Measurements from ENCODE around the gene C19orf73. TPM values are rescaled to one million over a fixed set of nuclear protein-coding genes. Genes with fewer than 3 reads are reported as not detected.
"Not testable (repeated sequence)": the region's sequence is repeated elsewhere in the genome, so short reads cannot be mapped to it uniquely, and the experiment has no call there.

C19orf73 gene
- total RNA-seq, 1 donor from 2014 or later, result 0.68 TPM

DNA sequence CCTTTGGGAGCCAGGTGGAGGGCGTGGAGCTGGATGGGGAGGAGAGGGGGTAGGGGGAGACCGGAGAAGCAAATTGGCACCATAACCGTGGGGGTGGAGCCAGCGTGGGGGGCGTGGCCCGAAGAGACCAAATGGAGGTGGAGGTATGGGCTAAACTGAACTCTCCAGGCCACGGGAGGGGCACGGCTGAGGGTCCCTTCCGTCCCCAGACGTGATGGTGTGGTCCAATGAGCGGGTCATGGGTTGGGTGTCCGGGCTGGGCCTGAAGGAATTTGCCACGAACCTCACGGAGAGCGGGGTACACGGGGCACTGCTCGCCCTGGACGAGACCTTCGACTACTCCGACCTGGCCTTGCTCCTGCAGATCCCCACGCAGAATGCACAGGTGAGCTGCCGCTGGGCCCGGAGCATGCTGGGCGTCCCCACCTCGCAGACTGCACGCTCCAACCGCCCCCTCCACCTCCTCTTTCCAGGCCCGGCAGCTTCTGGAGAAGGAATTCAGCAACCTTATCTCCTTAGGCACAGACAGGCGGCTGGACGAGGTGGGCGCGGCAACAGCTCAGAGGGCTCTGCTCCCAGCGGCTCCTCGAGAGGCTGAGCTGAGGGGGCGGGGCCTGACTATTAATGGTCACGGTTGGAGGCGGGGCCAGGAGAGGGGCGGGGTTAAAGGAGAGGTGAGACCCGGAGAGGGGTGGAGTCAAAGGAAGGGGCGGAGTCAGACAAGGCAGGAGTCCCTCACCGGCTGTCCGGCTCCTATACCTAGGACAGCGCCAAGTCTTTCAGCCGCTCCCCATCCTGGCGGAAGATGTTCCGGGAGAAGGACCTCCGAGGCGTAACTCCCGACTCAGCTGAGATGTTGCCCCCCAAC lies 30.1 kb upstream of the C19orf73 start:
- intact Hi-C loops (cut with micrococcal nuclease), result loop anchor here (10.0 kb wide), 1 partner anchor 154 kb away; the partner anchor contains the start of genes GYS1 and RUVBL2

- intact Hi-C loops (cut with micrococcal nuclease), result loop anchor here (10.0 kb wide), 1 partner anchor 153 kb away; the partner anchor contains the start of genes GYS1 and RUVBL2
These were observed 29.2 kb upstream of the C19orf73 start for GRCh38 chr19:49148044-49148682.

GRCh38 chr19:49146408-49146770 lies 27.4 kb upstream of the C19orf73 start:
- intact Hi-C loops (cut with micrococcal nuclease), result loop anchor here (1.0 to 10.0 kb wide), 3 partner anchors 28 to 152 kb away; partner anchors contain the start of genes C19orf73, GYS1, PPFIA3 and RUVBL2

DNA sequence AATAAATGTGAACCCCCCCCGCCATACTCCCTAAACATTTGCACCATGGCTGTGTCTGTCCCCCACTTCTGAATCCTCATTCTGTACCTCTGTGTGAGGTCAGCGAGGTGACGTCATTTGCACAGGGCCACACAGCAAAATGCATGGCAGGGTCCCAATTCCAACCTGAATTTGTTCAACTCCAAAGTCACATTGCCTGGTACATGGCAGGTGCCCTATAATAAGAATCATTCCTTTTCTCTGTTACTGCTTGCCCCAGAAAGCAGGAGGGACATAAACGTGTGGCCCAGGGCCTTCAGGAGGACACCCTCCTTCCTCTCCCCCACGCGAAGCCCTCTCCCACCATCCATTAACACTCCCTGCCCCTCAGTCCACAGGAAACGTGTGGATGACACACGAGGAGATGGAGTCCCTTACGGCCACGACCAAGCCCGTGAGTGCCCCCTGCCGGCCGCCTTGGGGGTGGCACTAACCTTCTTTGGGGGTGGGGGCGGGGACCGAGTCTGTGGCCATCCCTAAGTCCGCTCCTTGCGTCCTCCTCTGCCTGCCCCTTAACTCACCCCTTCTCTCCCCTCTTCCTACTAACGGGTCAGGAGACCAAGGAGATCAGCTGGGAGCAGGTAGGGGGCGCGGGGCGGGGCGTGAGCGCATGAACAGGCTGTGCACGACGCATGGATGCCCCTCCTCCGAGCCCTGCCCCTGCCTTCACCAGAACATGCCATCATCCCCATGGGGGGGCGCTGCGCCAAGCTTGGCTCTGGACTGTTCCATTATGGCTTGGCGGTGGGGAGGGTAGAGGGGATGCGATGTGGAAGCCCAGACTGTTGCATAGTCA lies 26.8 kb upstream of the C19orf73 start:
- intact Hi-C loops (cut with micrococcal nuclease), result loop anchor here (1.0 to 10.0 kb wide), 3 partner anchors 27 to 151 kb away; partner anchors contain the start of genes C19orf73, GYS1, PPFIA3 and RUVBL2

DNA sequence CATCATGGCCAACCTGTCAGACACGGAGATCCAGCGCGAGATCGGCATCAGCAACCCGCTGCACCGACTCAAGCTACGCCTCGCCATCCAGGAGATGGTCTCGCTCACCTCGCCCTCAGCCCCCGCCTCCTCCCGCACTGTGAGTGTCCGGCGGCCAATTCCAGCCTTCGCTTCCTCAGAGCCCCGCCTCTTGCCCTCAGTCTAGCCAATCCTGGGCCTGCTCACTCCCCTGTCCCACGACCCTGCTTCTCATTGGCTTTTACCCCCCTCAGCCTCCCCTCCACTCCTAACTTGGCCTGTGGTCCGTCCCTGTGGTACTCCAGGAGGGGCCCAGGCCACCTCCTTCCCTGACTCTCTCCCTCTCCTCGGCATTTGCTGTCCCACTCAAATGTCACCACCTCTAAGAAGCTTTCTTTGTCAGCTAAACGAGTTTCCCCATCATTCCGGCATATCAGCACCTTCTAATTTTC lies 24.0 kb upstream of the C19orf73 start:
- intact Hi-C loops (cut with micrococcal nuclease), result loop anchor here (2.0 to 10.0 kb wide), 2 partner anchors 14 to 148 kb away; partner anchors contain the start of genes GYS1 and RUVBL2

- intact Hi-C loops (cut with micrococcal nuclease), result loop anchor here (10.0 kb wide), 1 partner anchor 147 kb away; the partner anchor contains the start of genes GYS1 and RUVBL2
These were observed 22.4 kb upstream of the C19orf73 start for GRCh38 chr19:49141352-49141751.

GRCh38 chr19:49140951-49141350 lies 22.0 kb upstream of the C19orf73 start:
- intact Hi-C loops (cut with micrococcal nuclease), result loop anchor here (10.0 kb wide), 1 partner anchor 146 kb away; the partner anchor contains the start of genes GYS1 and RUVBL2

- intact Hi-C loops (cut with micrococcal nuclease), result no loop called here
These were observed 17.8 kb upstream of the C19orf73 start for GRCh38 chr19:49136771-49137171.

DNA sequence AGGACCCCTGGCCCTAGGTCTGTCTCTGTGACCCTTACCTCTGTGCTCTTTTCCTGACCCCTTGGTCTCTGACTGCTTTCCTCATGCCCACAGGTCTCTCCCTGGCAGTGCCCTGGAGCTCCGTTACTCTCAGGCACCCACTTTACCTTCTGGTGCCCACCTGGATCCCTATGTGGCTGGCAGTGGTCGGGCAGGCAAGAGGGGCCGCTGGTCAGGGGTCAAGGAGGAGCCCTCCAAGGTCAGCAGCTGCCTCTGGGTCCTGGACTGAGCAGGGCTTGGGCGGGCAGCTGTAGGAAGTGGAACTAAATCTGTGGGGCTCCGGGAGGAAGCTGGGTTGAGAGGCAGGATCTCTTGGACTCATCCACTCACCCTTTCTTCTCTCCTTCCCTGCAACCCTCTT lies 16.7 kb upstream of the C19orf73 start:
- intact Hi-C loops (cut with micrococcal nuclease), result no loop called here

GRCh38 chr19:49133621-49134454 lies 14.9 kb upstream of the C19orf73 start:
- intact Hi-C loops (cut with micrococcal nuclease), result no loop called here

DNA sequence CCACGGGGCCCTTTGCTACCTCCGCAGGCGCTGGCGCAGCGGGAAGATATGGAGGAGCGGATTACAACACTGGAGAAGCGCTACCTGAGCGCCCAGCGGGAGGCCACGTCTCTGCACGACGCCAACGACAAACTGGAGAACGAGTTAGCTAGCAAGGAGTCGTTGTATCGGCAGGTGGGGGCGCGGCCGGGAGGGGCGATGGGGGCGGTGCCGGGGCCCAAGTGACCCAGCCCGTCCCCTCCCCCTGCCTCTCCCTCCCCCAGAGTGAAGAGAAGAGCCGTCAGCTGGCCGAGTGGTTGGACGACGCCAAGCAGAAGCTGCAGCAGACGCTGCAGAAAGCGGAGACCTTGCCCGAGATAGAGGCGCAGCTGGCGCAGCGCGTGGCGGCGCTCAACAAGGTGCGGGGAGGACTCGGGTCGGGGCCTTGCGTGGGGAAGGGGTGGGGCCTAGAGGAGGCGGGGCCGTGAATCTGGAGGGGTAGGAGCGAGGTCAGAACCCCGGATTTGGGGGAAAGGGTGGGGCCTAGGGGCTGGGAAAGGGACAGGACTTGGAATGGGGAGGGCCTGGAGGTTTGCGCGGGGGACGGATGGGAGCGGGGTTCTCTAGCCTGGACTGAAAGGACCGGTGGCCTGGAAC lies 14.1 kb upstream of the C19orf73 start:
- intact Hi-C loops (cut with micrococcal nuclease), result no loop called here

GRCh38 chr19:49130325-49130724 lies 11.4 kb upstream of the C19orf73 start:
- intact Hi-C loops (cut with micrococcal nuclease), result no loop called here

- intact Hi-C loops (cut with micrococcal nuclease), result loop anchor here (2.0 kb wide), 2 partner anchors 14 kb away; partner anchors contain the start of gene LIN7B
These were observed 10.3 kb upstream of the C19orf73 start for GRCh38 chr19:49129238-49129583.

DNA sequence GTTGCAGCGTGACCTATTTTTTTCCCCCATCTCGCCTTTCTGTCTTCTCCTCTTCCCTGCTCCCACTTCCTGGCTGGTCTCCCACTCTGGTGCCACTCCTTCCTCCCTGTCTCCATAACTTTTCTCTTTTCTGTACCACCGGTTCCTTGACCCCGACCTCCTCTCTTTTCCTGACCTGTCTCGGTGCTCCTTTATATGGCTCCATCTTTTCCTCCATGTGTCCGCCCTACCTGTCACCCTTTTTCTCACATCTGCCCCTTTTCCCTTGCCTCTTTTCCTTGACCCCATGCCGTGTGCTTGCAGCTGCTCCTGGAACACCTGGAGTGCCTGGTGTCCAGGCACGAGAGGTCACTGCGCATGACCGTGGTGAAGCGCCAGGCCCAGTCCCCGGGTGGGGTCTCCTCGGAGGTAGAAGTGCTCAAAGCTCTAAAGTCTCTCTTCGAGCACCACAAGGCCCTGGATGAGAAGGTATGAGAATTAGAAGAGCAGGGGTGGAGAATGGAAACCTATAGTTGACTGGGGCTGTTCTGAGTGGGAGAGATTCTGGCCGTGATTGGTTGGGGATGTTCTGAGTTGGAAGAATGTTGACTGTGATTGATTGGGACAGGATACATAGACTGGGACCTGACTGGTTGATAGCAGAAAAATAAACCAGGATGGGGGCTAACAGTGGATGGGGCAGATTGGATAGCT lies 9.7 kb upstream of the C19orf73 start:
- intact Hi-C loops (cut with micrococcal nuclease), result loop anchor here (1.0 to 2.0 kb wide), 4 partner anchors 9 to 43 kb away; partner anchors contain the start of genes C19orf73, LIN7B, PPFIA3 and SNRNP70

GRCh38 chr19:49127674-49128544 lies 9.0 kb upstream of the C19orf73 start:
- intact Hi-C loops (cut with micrococcal nuclease), result loop anchor here (1.0 to 2.0 kb wide), 4 partner anchors 9 to 43 kb away; partner anchors contain the start of genes C19orf73, LIN7B, PPFIA3 and SNRNP70

DNA sequence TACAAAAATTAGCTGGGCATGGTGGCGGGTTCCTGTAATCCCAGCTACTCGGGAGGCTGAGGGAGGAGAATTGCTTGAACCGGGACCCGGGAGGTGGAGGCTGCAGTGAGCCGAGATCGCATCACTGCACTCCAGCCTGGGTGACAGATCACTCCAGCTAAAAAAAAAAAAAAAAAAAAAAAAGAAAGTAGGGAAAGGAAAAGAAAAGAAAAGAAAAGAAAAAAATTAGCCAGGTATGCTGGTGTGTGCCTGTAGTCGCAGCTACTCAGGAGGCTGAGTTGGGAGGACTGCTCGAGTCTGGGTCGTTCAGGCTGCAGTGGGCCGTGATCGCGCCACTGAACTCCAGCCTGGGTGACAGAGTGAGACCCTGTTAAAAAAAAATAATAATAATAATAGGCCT lies 8.3 kb upstream of the C19orf73 start:
- intact Hi-C loops (cut with micrococcal nuclease), result not testable (repeated sequence)

- intact Hi-C loops (cut with micrococcal nuclease), result no loop called here
These were observed 7.6 kb upstream of the C19orf73 start for GRCh38 chr19:49126575-49126974.
